Measurements from ENCODE around the gene TCIRG1. TPM values are rescaled to one million over a fixed set of nuclear protein-coding genes. Genes with fewer than 3 reads are reported as not detected.
A peak's percentile ranks its signal among the peaks of the same experiment; 100 is the strongest.

The TCIRG1 gene
- total and polyA plus RNA-seq, 7 experiments from 2014 or later = 27.3 to 381 (median 167) TPM

- H3K4me3 ChIP-seq (ENCODE audit: low read length) = no peak overlapping the region
- ATAC-seq = no peak
- peaks cover 0 to 4% (median 0%) of the 10 kb centered on the region in 5 donors for H3K36me3 Mint-ChIP-seq
- no peaks in the 10 kb centered on the region for H3K27me3 ChIP-seq (ENCODE audit: control insufficient read depth in 2 of 2, insufficient read depth in 2 of 2, low read length in 2 of 2)
- H3K27ac Mint-ChIP-seq = no peak overlapping the region
- H3K4me1 ChIP-seq (ENCODE audit: control insufficient read depth in 2 of 2, insufficient read depth in 2 of 2, low read length in 2 of 2) = no peaks in the 10 kb centered on the region
- no peaks in the 10 kb centered on the region for H3K9me3 Mint-ChIP-seq
- intact Hi-C loops (cut with micrococcal nuclease) = no loop called here
- H3K9me3 ChIP-seq (ENCODE audit: control insufficient read depth in 2 of 3, low read length in 3 of 3) = no peaks in the 10 kb centered on the region
- no peak overlapping the region for H3K4me3 Mint-ChIP-seq
- POLR2A ChIA-PET = no interaction called here
- peaks cover 0 to 97% (median 13%) of the 10 kb centered on the region in 3 experiments for H3K36me3 ChIP-seq (ENCODE audit: control insufficient read depth in 2 of 3, insufficient read depth in 3 of 3, low read length in 3 of 3)
- H3K27me3 Mint-ChIP-seq = no peaks in the 10 kb centered on the region
- H3K27ac ChIP-seq (ENCODE audit: low read depth, low read length) = no peak overlapping the region
- CTCF ChIA-PET = interaction anchor here (0.7 kb wide), 1 partner anchor 33 kb away, joined by 3 read pairs; no protein-coding TSS in a partner anchor
- no peak for DNase-seq
- no peaks in the 10 kb centered on the region for H3K4me1 Mint-ChIP-seq
Observed at GRCh38 chr11:68047437-68048290, 8.8 kb downstream of the TCIRG1 start.

- DNase-seq (no peak), ATAC-seq (no peak)
- H3K9me3 ChIP-seq (ENCODE audit: control insufficient read depth in 2 of 3, low read length in 3 of 3) = no peaks in the 10 kb centered on the region
- Mint-ChIP-seq H3K9me3 (no peaks in the 10 kb centered on the region), H3K27ac (no peak overlapping the region), H3K4me1 (no peaks in the 10 kb centered on the region), H3K4me3 (no peak overlapping the region), H3K27me3 (no peaks in the 10 kb centered on the region), H3K36me3 (peaks cover 0 to 4% (median 0%) of the 10 kb centered on the region in 5 donors)
- intact Hi-C loops (cut with micrococcal nuclease) = no loop called here
- H3K27ac ChIP-seq (ENCODE audit: low read depth, low read length) = no peak overlapping the region
- ChIA-PET CTCF (no interaction called here), POLR2A (no interaction called here)
- peaks cover 0 to 91% (median 13%) of the 10 kb centered on the region in 3 experiments for H3K36me3 ChIP-seq (ENCODE audit: control insufficient read depth in 2 of 3, insufficient read depth in 3 of 3, low read length in 3 of 3)
- H3K4me3 ChIP-seq (ENCODE audit: low read length) = no peak overlapping the region
- H3K27me3 ChIP-seq (ENCODE audit: control insufficient read depth in 2 of 2, insufficient read depth in 2 of 2, low read length in 2 of 2) = no peaks in the 10 kb centered on the region
- H3K4me1 ChIP-seq (ENCODE audit: control insufficient read depth in 2 of 2, insufficient read depth in 2 of 2, low read length in 2 of 2) = no peaks in the 10 kb centered on the region
Observed at GRCh38 chr11:68048681-68049508, 10.1 kb downstream of the TCIRG1 start.

- POLR2A ChIA-PET = interaction anchor here (1.0 kb wide), 1 partner anchor 9 kb away, joined by 3 read pairs; no protein-coding TSS in a partner anchor
Observed at GRCh38 chr11:68049509-68050370, 10.9 kb downstream of the TCIRG1 start.

GRCh38 chr11:68050371-68050841 lies 11.6 kb downstream of the TCIRG1 start:
- DNase-seq = no peak
- no peak for ATAC-seq

More at GRCh38 chr11:68049509-68050370, 10.9 kb downstream of the TCIRG1 start:
- Mint-ChIP-seq H3K27me3 (no peaks in the 10 kb centered on the region), H3K4me3 (no peak overlapping the region), H3K36me3 (peaks cover 0 to 4% (median 0%) of the 10 kb centered on the region in 5 donors), H3K4me1 (no peaks in the 10 kb centered on the region), H3K9me3 (no peaks in the 10 kb centered on the region), H3K27ac (no peak overlapping the region)
- ATAC-seq = no peak
- no peaks in the 10 kb centered on the region for H3K4me1 ChIP-seq (ENCODE audit: control insufficient read depth in 2 of 2, insufficient read depth in 2 of 2, low read length in 2 of 2)
- no peaks in the 10 kb centered on the region for H3K9me3 ChIP-seq (ENCODE audit: control insufficient read depth in 2 of 3, low read length in 3 of 3)
- no peak for DNase-seq
- H3K36me3 ChIP-seq (ENCODE audit: control insufficient read depth in 2 of 3, insufficient read depth in 3 of 3, low read length in 3 of 3) = peaks cover 0 to 83% (median 13%) of the 10 kb centered on the region in 3 experiments
- intact Hi-C loops (cut with micrococcal nuclease) = no loop called here
- H3K27me3 ChIP-seq (ENCODE audit: control insufficient read depth in 2 of 2, insufficient read depth in 2 of 2, low read length in 2 of 2) = no peaks in the 10 kb centered on the region
- CTCF ChIA-PET = no interaction called here
- H3K27ac ChIP-seq (ENCODE audit: low read depth, low read length) = no peak overlapping the region
- no peak overlapping the region for H3K4me3 ChIP-seq (ENCODE audit: low read length)

GRCh38 chr11:68051191-68052136 lies 12.6 kb downstream of the TCIRG1 start:
- H3K36me3 ChIP-seq (ENCODE audit: control insufficient read depth in 2 of 3, insufficient read depth in 3 of 3, low read length in 3 of 3) = peaks cover 0 to 66% (median 13%) of the 10 kb centered on the region in 3 experiments
- ChIA-PET POLR2A (no interaction called here), CTCF (no interaction called here)
- Mint-ChIP-seq H3K36me3 (peaks cover 0 to 4% (median 0%) of the 10 kb centered on the region in 5 donors), H3K9me3 (no peaks in the 10 kb centered on the region), H3K27me3 (no peaks in the 10 kb centered on the region), H3K4me3 (no peak overlapping the region), H3K4me1 (peaks cover 0 to 4% (median 0%) of the 10 kb centered on the region in 7 donors), H3K27ac (peak overlapping the region in 4 of 9 donors; percentile 28 to 82 (median 62))
- H3K4me3 ChIP-seq (ENCODE audit: low read length) = no peak overlapping the region
- H3K27ac ChIP-seq (ENCODE audit: low read depth, low read length) = no peak overlapping the region
- ATAC-seq (no peak), DNase-seq (no peak)
- H3K27me3 ChIP-seq (ENCODE audit: control insufficient read depth in 2 of 2, insufficient read depth in 2 of 2, low read length in 2 of 2) = no peaks in the 10 kb centered on the region
- intact Hi-C loops (cut with micrococcal nuclease) = no loop called here
- no peaks in the 10 kb centered on the region for H3K9me3 ChIP-seq (ENCODE audit: control insufficient read depth in 2 of 3, low read length in 3 of 3)
- no peaks in the 10 kb centered on the region for H3K4me1 ChIP-seq (ENCODE audit: control insufficient read depth in 2 of 2, insufficient read depth in 2 of 2, low read length in 2 of 2)

More at GRCh38 chr11:68050371-68050841, 11.6 kb downstream of the TCIRG1 start:
- no peak overlapping the region for H3K4me3 ChIP-seq (ENCODE audit: low read length)
- no peaks in the 10 kb centered on the region for H3K27me3 Mint-ChIP-seq
- H3K36me3 ChIP-seq (ENCODE audit: control insufficient read depth in 2 of 3, insufficient read depth in 3 of 3, low read length in 3 of 3) = peaks cover 0 to 76% (median 13%) of the 10 kb centered on the region in 3 experiments
- H3K9me3 Mint-ChIP-seq = no peaks in the 10 kb centered on the region
- H3K36me3 Mint-ChIP-seq = peaks cover 0 to 4% (median 0%) of the 10 kb centered on the region in 5 donors
- ChIA-PET CTCF (no interaction called here), POLR2A (interaction anchor here (1.0 kb wide), 1 partner anchor 10 kb away, joined by 3 read pairs; no protein-coding TSS in a partner anchor)
- H3K4me3 Mint-ChIP-seq = no peak overlapping the region
- no peaks in the 10 kb centered on the region for H3K9me3 ChIP-seq (ENCODE audit: control insufficient read depth in 2 of 3, low read length in 3 of 3)
- H3K4me1 Mint-ChIP-seq = no peaks in the 10 kb centered on the region
- H3K27me3 ChIP-seq (ENCODE audit: control insufficient read depth in 2 of 2, insufficient read depth in 2 of 2, low read length in 2 of 2) = no peaks in the 10 kb centered on the region
- peak overlapping the region in 2 of 9 donors; percentile 4 to 28 for H3K27ac Mint-ChIP-seq
- H3K27ac ChIP-seq (ENCODE audit: low read depth, low read length) = no peak overlapping the region
- intact Hi-C loops (cut with micrococcal nuclease) = no loop called here
- no peaks in the 10 kb centered on the region for H3K4me1 ChIP-seq (ENCODE audit: control insufficient read depth in 2 of 2, insufficient read depth in 2 of 2, low read length in 2 of 2)

Data from naive thymus-derived CD4-positive, alpha-beta T cell (primary cell).